Measurements from ENCODE around the gene LECT2.

LECT2 gene
- 0 reads per million in 9 experiments for total RNA-seq

- no peak for DNase-seq
- Mint-ChIP-seq H3K27ac (no peak within 1 kb of the TSS), H3K4me3 (no peak within 1 kb of the TSS), H3K4me1 (ENCODE audit: low read depth in 2 of 2) (peaks cover 0 to 3% of the 10 kb centered on the region in 2 donors), H3K27me3 (peaks cover 50 to 64% of the 10 kb centered on the region in 2 donors), H3K36me3 (ENCODE audit: insufficient read depth) (no peaks in the 10 kb centered on the region), H3K9me3 (no peaks in the 10 kb centered on the region)
- no peak for ATAC-seq (replicated peaks)
Observed at GRCh38 chr5:135954899-135955298, at the start of gene LECT2. LECT2 (minus strand) TSS chr5:135954983; CDS start chr5:135954833, 150 bp downstream.

GRCh38 chr5:136004436-136004835 is 49.7 kb upstream of the LECT2 start:
- Mint-ChIP-seq H3K4me3 (no peak overlapping the region), H3K27ac (no peak overlapping the region), H3K4me1 (ENCODE audit: low read depth in 2 of 2) (no peaks in the 10 kb centered on the region), H3K36me3 (ENCODE audit: insufficient read depth) (no peaks in the 10 kb centered on the region), H3K9me3 (no peaks in the 10 kb centered on the region), H3K27me3 (peaks cover 0 to 40% of the 10 kb centered on the region in 2 donors)
- DNase-seq (no peak), ATAC-seq (replicated peaks) (no peak)

DNA sequence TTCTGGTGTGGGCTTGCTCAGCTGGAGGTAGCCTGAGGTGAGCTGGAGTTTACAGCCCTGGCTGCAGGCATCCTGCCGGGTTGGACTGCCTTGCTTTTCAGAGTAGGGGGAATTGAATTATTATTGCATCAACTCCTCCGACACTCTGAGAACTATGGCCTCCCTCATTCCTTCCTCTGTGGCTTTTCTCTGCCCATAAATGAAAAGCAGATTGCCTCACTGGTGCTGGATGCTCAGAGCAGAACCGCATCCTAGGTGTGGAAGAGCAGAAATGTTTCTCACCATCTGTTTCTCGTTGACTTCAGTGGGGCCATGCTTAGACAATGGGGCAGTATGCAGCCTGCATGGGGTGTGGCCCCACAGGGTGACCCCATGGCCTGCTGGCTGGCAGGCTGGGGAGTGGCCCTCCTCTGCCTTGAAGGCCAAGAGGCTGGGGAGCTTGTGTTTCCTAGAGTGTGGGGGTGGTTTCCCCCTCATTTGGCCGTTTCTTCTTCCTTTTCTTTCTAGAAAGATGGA is 46.7 kb upstream of the LECT2 start:
- Mint-ChIP-seq H3K27me3 (peaks cover 9 to 42% of the 10 kb centered on the region in 2 donors), H3K36me3 (ENCODE audit: insufficient read depth) (no peaks in the 10 kb centered on the region), H3K4me3 (no peak overlapping the region), H3K27ac (no peak overlapping the region), H3K4me1 (ENCODE audit: low read depth in 2 of 2) (no peaks in the 10 kb centered on the region), H3K9me3 (no peaks in the 10 kb centered on the region)
- ATAC-seq (replicated peaks), result no peak
- no peak for DNase-seq

DNA sequence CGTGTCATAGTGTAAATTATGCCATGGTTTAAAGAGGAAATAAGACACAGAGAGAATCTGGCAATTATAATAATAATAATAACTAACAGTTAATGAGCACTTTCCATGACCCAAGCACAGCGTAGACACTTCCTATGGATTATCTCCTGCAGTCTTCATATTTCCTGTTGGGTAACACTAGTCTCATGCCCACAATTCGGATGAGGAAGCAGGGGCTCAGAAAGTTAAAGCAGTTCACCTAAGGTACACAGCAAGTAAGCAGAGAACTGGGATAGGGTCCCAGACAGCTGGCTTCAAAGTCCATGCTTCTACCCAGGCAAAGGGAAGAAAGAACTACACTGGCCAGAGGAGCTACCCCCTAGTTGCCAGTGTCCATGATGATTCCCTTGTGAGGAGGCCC is 46.1 kb upstream of the LECT2 start:
- Mint-ChIP-seq H3K36me3 (ENCODE audit: insufficient read depth) (no peaks in the 10 kb centered on the region), H3K9me3 (no peaks in the 10 kb centered on the region), H3K4me1 (ENCODE audit: low read depth in 2 of 2) (no peaks in the 10 kb centered on the region), H3K4me3 (no peak overlapping the region), H3K27ac (no peak overlapping the region), H3K27me3 (peaks cover 14 to 42% of the 10 kb centered on the region in 2 donors)
- DNase-seq, result no peak
- ATAC-seq (replicated peaks), result no peak

- Mint-ChIP-seq H3K36me3 (ENCODE audit: insufficient read depth) (no peaks in the 10 kb centered on the region), H3K27me3 (peaks cover 14 to 42% of the 10 kb centered on the region in 2 donors), H3K9me3 (no peaks in the 10 kb centered on the region), H3K27ac (no peak overlapping the region), H3K4me1 (ENCODE audit: low read depth in 2 of 2) (no peaks in the 10 kb centered on the region), H3K4me3 (no peak overlapping the region)
- DNase-seq (no peak), ATAC-seq (replicated peaks) (no peak)
Observed at GRCh38 chr5:136000147-136000546, 45.4 kb upstream of the LECT2 start.

DNA sequence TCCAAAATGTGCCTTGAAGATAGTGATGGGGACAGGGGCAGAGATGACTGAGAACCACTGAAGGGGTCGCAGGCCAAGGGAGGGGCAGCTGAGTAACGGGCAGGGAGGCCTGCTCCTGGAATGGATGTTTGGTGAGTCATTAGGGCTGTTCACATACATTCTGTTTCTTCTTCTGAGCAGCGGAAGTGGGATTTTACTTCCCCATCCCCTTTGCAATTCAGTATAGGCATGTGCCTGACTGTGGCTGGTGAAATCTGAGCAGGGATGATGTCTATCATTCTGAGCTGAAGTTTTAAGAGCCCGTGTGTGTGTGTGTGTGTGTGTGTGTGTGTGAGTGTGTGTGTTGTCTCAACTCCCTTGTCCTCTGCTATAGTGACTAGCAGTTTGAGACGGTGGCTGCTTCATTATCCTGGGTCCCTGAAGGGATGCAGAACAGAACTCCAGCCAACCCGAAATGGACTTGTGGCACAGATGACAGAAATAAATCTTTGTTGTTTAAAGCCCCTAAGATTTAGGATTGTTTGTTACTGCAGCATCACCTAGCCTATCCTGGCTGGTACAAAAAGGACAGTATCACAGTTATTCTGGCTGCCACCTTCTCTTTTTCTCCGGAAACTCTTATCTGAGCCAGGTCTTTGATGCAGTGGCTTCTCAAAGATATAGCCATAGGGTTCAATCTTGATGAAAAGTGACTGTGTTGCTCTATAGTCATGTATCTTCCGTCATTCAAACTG is 44.8 kb upstream of the LECT2 start:
- H3K9me3 Mint-ChIP-seq, result peaks cover 0 to 3% of the 10 kb centered on the region in 2 donors
- H3K27me3 Mint-ChIP-seq, result peaks cover 18 to 48% of the 10 kb centered on the region in 2 donors
- no peak overlapping the region for H3K27ac Mint-ChIP-seq
- H3K36me3 Mint-ChIP-seq (ENCODE audit: insufficient read depth), result no peaks in the 10 kb centered on the region
- DNase-seq, result no peak
- no peak for ATAC-seq (replicated peaks)
- H3K4me1 Mint-ChIP-seq (ENCODE audit: low read depth in 2 of 2), result no peaks in the 10 kb centered on the region
- H3K4me3 Mint-ChIP-seq, result no peak overlapping the region

GRCh38 chr5:135998889-135999288 is 44.1 kb upstream of the LECT2 start:
- no peaks in the 10 kb centered on the region for H3K4me1 Mint-ChIP-seq (ENCODE audit: low read depth in 2 of 2)
- H3K4me3 Mint-ChIP-seq, result no peak overlapping the region
- H3K36me3 Mint-ChIP-seq (ENCODE audit: insufficient read depth), result no peaks in the 10 kb centered on the region
- DNase-seq (no peak), ATAC-seq (replicated peaks) (no peak)
- peaks cover 19 to 50% of the 10 kb centered on the region in 2 donors for H3K27me3 Mint-ChIP-seq
- H3K27ac Mint-ChIP-seq, result no peak overlapping the region
- H3K9me3 Mint-ChIP-seq, result peaks cover 0 to 3% of the 10 kb centered on the region in 2 donors

GRCh38 chr5:135997673-135998335 is 43.0 kb upstream of the LECT2 start:
- no peak overlapping the region for H3K27ac Mint-ChIP-seq
- H3K27me3 Mint-ChIP-seq, result peaks cover 19 to 50% of the 10 kb centered on the region in 2 donors
- H3K36me3 Mint-ChIP-seq (ENCODE audit: insufficient read depth), result no peaks in the 10 kb centered on the region
- peaks cover 0 to 3% of the 10 kb centered on the region in 2 donors for H3K9me3 Mint-ChIP-seq
- no peaks in the 10 kb centered on the region for H3K4me1 Mint-ChIP-seq (ENCODE audit: low read depth in 2 of 2)
- DNase-seq (no peak), ATAC-seq (replicated peaks) (no peak)
- H3K4me3 Mint-ChIP-seq, result no peak overlapping the region

DNA sequence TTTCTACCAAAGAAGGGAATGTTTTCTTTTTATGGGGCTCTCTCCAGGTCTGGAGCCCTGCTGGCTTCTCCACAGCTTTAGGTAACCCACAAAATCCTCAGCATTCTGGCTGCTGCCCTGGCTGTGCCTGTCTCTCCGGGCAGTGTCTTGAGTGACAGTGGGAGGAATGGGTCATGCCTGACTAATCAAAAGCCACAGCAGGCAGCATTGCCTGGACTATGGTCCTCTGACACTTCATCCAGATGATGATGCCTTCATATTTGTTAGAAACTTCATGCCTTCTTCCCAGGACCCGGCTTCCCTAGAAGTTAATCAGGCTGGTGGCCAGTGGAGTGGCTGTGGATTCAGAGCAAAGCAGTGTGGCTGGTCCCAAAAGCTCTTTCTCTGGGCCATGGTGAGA is 41.8 kb upstream of the LECT2 start:
- H3K27ac Mint-ChIP-seq, result no peak overlapping the region
- peaks cover 0 to 3% of the 10 kb centered on the region in 2 donors for H3K9me3 Mint-ChIP-seq
- ATAC-seq (replicated peaks), result no peak

DNA sequence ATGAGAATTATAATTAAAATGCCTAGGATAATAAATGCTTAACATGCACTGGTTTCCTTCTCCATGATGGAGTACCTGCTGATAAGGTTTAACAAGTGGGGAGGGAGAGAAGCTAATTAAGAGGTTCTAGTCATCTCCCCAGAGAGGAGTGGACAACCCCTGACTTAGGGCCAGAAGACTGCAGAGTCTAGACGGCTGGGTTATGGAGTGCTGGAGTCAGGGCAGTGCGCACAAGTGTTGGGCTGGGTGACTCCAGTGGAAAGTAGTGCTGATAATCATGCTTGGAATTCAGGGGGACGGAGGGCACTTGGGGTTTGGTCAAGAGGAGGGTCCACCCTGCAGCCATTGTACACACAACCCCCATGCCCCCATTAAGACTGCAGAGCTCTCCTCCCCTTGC is 41.2 kb upstream of the LECT2 start:
- Mint-ChIP-seq H3K27ac (no peak overlapping the region), H3K4me1 (ENCODE audit: low read depth in 2 of 2) (no peaks in the 10 kb centered on the region), H3K4me3 (no peak overlapping the region), H3K36me3 (ENCODE audit: insufficient read depth) (no peaks in the 10 kb centered on the region), H3K27me3 (peaks cover 19 to 57% of the 10 kb centered on the region in 2 donors), H3K9me3 (peaks cover 0 to 3% of the 10 kb centered on the region in 2 donors)
- ATAC-seq (replicated peaks) (no peak), DNase-seq (no peak)

More for the DNA sequence above, 41.8 kb upstream of the LECT2 start:
- Mint-ChIP-seq H3K4me3 (no peak overlapping the region), H3K27me3 (peaks cover 19 to 51% of the 10 kb centered on the region in 2 donors), H3K36me3 (ENCODE audit: insufficient read depth) (no peaks in the 10 kb centered on the region), H3K4me1 (ENCODE audit: low read depth in 2 of 2) (no peaks in the 10 kb centered on the region)
- DNase-seq, result no peak

GRCh38 chr5:135993880-135994636 is 39.3 kb upstream of the LECT2 start:
- no peaks in the 10 kb centered on the region for H3K36me3 Mint-ChIP-seq (ENCODE audit: insufficient read depth)
- no peak overlapping the region for H3K4me3 Mint-ChIP-seq
- no peak overlapping the region for H3K27ac Mint-ChIP-seq
- DNase-seq (no peak), ATAC-seq (replicated peaks) (no peak)
- H3K4me1 Mint-ChIP-seq (ENCODE audit: low read depth in 2 of 2), result no peaks in the 10 kb centered on the region
- peaks cover 37 to 67% of the 10 kb centered on the region in 2 donors for H3K27me3 Mint-ChIP-seq
- peaks cover 0 to 3% of the 10 kb centered on the region in 2 donors for H3K9me3 Mint-ChIP-seq

DNA sequence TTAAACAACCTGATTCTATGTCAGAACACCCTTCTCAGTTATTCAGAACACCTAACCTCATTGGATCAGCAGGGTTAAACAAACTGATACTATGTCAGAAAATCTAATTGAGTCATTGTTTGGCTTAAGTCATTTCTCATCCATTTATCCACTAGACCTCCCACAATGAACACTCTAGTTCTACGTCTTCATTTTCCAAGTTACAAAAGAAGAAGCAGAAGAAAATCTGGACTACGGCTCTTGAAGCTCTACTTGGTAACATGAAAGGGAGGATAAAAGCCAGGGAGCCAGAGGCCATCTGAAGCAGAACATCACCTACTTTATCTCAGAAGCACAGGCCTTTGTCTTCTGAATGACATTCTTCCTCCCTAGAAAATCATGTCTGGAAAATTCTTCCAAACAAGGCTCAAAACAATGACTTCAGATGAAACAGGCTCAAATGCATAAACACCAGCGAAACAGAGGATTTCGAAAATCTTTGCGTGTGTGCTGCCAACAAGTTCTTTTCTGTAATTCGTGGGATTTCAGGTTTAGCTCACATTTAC is 38.6 kb upstream of the LECT2 start:
- DNase-seq (no peak), ATAC-seq (replicated peaks) (no peak)
- Mint-ChIP-seq H3K9me3 (peaks cover 0 to 3% of the 10 kb centered on the region in 2 donors), H3K4me3 (no peak overlapping the region), H3K27me3 (peaks cover 37 to 72% of the 10 kb centered on the region in 2 donors), H3K4me1 (ENCODE audit: low read depth in 2 of 2) (no peaks in the 10 kb centered on the region), H3K36me3 (ENCODE audit: insufficient read depth) (no peaks in the 10 kb centered on the region), H3K27ac (no peak overlapping the region)

GRCh38 chr5:135991429-135991828 is 36.6 kb upstream of the LECT2 start:
- Mint-ChIP-seq H3K4me3 (no peak overlapping the region), H3K9me3 (peaks cover 0 to 3% of the 10 kb centered on the region in 2 donors), H3K4me1 (ENCODE audit: low read depth in 2 of 2) (no peaks in the 10 kb centered on the region), H3K27ac (no peak overlapping the region), H3K36me3 (ENCODE audit: insufficient read depth) (no peaks in the 10 kb centered on the region), H3K27me3 (peaks cover 27 to 69% of the 10 kb centered on the region in 2 donors)
- DNase-seq (no peak), ATAC-seq (replicated peaks) (no peak)

Data from effector memory CD8-positive, alpha-beta T cell (primary cell).